GM19372 (cell line): ENCODE data around the gene CYSLTR1.
"Not testable (repeated sequence)": the region's sequence is repeated elsewhere in the genome, so short reads cannot be mapped to it uniquely, and the experiment has no call there.

Experiments used
- ATAC-seq: cut with Tn5 transposase; IDR thresholded peaks from one replicate; pipeline ENCODE4 v1.9.1; 2021; ENCODE audit warnings: mild to moderate bottlenecking, low read depth, moderate library complexity; ENCODE audit not compliant: unreplicated experiment

The CYSLTR1 gene

DNA sequence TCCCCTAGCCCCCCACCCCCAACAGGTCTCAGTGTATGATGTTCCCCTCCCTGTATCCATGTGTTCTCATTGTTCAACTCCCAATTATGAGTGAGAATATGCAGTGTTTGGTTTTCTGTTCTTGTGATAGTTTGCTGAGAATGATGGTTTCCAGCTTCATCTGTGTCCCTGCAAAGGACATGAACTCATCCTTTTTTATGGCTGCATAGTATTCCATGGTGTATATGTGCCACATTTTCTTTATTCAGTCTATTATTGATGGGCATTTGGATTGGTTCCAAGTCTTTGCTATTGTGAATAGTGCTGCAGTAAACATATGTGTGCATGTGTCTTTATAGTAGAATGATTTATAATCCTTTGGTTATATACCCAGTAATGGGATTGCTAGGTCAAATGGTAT is 101.4 kb downstream of the CYSLTR1 start:
- ATAC-seq: not testable (repeated sequence)
